ENCODE measurements around the gene EFCAB13. TPM values are rescaled to one million over a fixed set of nuclear protein-coding genes. Genes with fewer than 3 reads are reported as not detected.
"Not testable (repeated sequence)": the region's sequence is repeated elsewhere in the genome, so short reads cannot be mapped to it uniquely, and the experiment has no call there.

The EFCAB13 gene
- total RNA-seq, 4 donors from 2014 or later, result 3.3 to 17.2 (median 6.2) TPM

DNA sequence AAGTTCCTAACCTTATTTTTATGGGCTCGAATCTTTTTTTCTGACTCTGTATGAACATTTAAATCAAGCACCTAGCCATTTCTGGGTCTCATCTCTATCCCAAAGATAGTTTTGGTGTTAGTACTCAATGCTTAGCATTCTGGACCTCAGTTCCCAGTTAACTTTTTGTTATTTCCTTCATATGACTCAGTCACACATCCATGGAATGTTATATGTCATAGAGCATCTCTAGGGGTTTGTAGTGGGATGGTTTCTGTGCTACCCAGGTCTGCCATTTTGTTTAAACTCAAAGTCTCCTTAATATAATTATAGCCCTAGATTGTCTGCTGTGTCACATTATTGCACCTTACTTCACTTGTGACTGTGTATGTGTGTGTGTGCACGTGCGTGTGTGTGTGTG is 90.1 kb downstream of the EFCAB13 start:
- DNase-seq (ENCODE audit: low spot score), result no peak
- TF ChIP-seq, protein P1, sequence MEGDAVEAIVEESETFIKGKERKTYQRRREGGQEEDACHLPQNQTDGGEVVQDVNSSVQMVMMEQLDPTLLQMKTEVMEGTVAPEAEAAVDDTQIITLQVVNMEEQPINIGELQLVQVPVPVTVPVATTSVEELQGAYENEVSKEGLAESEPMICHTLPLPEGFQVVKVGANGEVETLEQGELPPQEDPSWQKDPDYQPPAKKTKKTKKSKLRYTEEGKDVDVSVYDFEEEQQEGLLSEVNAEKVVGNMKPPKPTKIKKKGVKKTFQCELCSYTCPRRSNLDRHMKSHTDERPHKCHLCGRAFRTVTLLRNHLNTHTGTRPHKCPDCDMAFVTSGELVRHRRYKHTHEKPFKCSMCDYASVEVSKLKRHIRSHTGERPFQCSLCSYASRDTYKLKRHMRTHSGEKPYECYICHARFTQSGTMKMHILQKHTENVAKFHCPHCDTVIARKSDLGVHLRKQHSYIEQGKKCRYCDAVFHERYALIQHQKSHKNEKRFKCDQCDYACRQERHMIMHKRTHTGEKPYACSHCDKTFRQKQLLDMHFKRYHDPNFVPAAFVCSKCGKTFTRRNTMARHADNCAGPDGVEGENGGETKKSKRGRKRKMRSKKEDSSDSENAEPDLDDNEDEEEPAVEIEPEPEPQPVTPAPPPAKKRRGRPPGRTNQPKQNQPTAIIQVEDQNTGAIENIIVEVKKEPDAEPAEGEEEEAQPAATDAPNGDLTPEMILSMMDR (IDR thresholded peaks at IDR 0.05), result no peak
- ATAC-seq (ENCODE audit: low FRiP score), result no peak

DNA sequence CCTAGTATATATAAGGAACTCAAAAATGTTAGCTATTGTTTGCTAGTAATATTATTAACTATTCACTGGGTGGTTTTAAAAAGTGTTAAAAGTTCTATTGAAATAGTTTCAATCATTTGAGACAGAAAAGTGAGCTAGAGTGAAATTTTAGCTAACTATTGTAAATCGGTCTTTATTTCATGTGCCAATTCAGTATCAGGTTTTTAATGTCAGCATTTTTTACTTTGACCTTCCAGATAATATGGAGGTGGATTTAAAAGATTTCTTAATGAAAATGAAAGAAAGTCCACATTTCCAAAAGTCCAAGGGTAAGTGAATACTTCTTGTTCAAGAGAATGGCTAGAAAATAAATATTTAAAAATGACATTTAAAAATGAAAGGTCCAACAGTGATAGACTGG is 90.9 kb downstream of the EFCAB13 start:
- no peak for DNase-seq (ENCODE audit: low spot score)
- TF ChIP-seq, protein P1 (IDR thresholded peaks at IDR 0.05), result no peak
- ATAC-seq (ENCODE audit: low FRiP score), result no peak

DNA sequence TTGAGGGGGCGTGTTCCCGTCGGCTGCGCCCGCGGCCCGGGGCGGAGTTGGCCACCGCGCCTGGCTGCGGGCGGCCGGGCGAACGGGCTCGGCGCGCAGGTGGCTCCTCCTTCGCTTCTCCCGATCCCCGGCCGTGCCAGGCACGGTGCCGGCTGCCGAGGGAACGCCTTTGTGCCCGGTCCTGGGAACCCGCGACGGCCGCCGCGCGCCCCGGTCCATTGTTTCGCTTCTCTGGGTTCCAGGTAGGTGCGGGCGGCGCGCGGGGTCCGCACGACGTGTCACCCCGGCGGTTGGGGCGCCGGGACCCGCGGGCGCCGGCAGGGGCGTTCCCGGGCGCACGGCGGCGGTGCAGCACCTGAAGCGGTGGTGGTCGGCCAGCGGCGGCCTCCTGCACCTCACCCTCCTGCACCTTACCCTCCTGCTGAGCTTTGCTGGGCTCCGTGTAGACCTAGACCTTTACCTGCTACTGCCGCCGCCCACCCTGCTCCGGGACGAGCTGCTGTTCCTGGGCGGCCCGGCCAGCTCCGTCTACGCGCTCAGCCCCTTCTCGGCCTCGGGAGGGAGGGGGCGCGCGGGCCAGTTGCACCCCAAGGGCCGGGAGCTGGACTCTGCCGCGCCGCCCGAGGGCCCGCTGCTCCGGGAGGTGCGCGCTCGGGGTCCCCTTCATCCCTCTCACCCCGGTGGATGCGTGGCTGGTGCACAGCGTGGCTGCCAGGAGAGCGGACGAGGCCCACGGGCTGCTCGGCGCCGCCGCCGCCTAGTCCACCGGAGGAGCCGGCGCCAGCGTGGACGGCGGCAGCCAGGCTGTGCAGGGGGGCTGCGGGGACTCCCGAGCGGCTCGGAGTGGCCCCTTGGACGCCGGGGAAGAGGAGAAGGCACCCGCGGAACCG is 99.9 kb downstream of the EFCAB13 start:
- no peak for DNase-seq (ENCODE audit: low spot score)
- TF ChIP-seq, protein P1 (IDR thresholded peaks at IDR 0.05), result no peak
- peak; percentile 78 for ATAC-seq (ENCODE audit: low FRiP score)

DNA sequence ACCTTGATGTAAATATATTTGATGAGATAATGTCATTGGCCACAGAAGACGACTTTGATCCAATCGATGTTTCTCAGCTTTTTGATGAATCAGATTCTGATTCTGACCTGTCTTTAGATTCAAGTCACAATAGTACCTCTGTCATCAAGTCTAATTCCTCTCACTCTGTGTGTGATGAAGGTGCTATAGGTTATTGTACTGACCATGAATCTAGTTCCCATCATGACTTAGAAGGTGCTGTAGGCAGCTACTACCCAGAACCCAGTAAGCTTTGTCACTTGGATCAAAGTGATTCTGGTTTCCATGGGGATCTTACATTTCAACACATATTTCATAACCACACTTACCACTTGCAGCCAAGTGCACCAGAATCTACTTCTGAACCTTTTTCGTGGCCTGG is 101.5 kb downstream of the EFCAB13 start:
- not testable (repeated sequence) for ATAC-seq (ENCODE audit: low FRiP score); DNase-seq (ENCODE audit: low spot score)

DNA sequence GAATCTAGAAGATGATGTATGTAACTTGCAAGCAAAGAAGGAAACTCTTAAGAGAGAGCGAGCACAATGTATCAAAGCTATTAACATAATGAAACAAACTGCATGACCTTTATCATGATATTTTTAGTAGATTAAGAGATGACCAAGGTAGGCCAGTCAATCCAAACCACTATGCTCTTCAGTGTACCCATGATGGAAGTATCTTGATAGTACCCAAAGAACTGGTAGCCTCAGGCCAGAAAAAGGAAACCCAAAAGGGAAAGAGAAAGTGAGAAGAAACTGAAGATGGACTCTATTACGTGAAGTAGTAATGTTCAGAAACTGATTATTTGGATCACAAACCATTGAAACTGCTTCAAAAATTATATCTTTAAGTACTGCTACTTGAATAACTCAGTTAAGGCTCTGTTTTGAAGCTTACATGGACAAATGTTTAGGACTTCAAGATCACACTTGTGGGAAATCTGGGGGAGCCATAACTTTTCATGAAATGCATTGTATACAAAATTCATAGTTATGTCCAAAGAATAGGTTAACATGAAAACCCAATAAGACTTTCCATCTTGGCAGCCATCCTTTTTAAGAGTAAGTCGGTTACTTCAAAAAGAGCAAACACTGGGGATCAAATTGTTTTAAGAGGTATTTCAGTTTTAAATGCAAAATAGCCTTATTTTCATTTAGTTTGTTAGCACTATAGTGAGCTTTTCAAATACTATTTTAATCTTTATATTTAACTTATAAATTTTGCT is 102.3 kb downstream of the EFCAB13 start:
- not testable (repeated sequence) for ATAC-seq (ENCODE audit: low FRiP score); DNase-seq (ENCODE audit: low spot score)

DNA sequence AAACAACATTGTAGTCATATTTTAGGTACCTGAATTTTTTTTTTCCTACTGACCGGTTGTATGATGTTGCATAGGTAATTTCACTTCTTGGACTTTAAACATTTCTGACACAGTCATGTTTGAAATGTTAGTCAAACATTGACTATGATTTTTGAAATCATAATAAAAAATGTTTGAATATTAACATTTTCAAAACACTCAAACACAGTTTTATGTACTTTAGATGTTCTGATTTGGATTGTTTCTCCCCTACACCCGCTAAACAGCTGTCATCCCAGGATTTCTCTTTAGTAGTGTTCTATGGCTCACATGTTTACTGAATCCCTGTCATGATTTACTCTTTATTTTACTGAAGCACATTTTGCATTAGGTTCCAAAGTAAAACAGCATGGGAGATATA is 104.2 kb downstream of the EFCAB13 start:
- ATAC-seq (ENCODE audit: low FRiP score), result no peak
- no peak for DNase-seq (ENCODE audit: low spot score)
- TF ChIP-seq, protein P1 (IDR thresholded peaks at IDR 0.05), result no peak

DNA sequence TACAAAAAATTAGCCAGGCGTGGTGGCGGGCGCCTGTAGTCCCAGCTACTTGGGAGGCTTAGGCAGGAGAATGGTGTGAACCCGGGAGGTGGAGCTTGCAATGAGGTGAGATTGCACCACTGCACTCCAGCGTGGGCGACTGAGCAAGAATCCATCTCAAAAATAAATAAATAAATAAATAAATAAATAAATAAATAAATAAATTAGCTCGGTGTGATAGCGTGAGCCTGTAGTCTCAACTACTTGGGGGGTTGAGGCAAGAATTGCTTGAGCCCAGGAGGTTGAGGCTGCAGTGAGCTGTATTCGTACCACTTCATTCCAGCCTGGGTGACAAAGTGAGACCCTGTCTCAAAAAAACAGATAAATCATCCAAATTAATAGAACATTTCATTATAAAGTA is 108.5 kb downstream of the EFCAB13 start:
- not testable (repeated sequence) for DNase-seq (ENCODE audit: low spot score); ATAC-seq (ENCODE audit: low FRiP score)

DNA sequence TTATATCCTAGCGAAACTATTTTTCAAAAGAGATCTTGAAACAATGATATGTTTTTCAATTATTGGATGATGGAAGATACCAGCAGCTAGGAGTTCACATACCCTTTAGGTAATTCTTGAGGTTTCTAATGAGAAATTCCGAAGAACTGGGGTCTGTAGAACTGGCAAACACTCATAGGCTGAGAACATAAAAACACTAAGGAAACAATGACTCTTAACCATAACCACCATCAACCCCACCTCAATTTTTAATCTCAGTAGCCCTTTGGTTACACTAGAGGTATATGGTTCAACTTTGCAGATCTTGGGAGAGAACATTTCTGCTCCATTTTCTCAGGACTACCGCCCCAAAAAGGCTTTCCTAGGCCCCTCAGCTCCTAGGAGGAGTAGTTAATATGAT is 141.4 kb downstream of the EFCAB13 start:
- TF ChIP-seq, protein P1 (IDR thresholded peaks at IDR 0.05), result no peak
- ATAC-seq (ENCODE audit: low FRiP score) (no peak), DNase-seq (ENCODE audit: low spot score) (no peak)

DNA sequence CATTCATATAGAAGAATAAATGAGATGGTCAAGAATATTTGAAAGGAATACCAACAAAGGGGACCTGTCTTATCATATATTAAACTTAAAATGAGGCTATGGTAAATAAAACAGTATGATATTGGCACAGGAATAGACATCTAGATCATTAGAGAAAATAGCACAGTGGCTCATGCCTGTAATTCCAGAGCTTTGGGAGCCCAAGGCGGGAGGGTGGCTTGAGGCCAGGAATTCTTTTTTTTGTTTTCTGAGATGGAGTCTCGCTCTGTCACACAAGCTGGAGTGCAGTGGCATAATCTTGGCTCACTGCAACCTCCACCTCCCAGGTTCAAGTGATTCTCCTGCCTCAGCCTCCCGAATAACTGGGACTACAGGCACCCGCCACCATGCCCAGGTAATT is 143.2 kb downstream of the EFCAB13 start:
- ATAC-seq (ENCODE audit: low FRiP score); DNase-seq (ENCODE audit: low spot score): not testable (repeated sequence)

All from omental fat pad (tissue), 4 donors.